Measurements from ENCODE around the gene PGA5.
"Not testable (repeated sequence)": the region's sequence is repeated elsewhere in the genome, so short reads cannot be mapped to it uniquely, and the experiment has no call there.

The PGA5 gene

DNA sequence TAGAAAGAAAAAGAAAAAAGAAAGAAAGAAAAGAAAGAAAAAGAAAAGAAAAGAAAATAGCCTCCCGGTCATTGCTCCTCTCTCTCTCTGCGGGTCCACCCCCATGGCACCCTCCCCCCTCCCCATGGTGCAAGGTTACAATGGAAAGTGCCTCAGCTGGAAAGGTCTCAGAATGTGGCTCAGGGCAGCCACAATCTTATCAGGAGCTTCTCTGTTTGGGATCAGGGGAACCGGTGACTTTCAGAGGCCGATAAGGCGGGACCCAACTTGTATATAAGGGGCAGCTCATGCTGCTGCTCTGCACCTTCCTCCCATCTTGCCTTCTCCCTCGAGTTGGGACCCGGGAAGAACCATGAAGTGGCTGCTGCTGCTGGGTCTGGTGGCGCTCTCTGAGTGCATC lies at the start of gene PGA5:
Gene PGA5, plus strand, starts transcription at position 301 of the 400 bp plus-strand sequence. Its CDS starts 52 bp downstream, at position 353.
- DNase-seq (ENCODE audit: low spot score), result not testable (repeated sequence)

GRCh38 chr11:61193596-61193995 lies 47.4 kb upstream of the PGA5 start:
- DNase-seq (ENCODE audit: low spot score), result no peak

DNA sequence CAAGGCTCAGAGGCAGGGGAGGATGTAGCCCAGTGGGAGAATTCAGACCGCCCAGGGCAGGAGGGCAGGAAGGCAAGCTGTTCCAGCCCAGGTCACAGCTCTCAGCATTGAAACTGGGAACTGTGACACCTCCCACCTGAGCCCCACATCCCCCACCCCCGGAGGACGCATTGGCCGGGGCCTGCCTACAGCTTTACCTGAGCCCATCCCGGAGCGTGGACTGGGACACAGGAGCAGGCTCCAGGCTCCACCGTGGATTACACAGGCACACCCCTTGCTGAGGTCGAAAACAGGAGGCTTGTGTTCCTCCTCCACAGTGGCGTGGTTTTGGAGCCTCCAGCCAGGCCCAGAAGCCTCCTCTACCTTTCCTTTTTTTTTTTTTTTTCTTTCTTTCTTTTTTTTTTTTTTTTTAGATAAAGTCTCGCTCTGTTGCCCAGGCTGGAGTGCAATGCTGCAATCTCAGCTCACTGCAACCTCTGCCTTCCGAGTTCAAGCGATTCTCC lies 46.8 kb upstream of the PGA5 start:
- DNase-seq (ENCODE audit: low spot score), result no peak

DNA sequence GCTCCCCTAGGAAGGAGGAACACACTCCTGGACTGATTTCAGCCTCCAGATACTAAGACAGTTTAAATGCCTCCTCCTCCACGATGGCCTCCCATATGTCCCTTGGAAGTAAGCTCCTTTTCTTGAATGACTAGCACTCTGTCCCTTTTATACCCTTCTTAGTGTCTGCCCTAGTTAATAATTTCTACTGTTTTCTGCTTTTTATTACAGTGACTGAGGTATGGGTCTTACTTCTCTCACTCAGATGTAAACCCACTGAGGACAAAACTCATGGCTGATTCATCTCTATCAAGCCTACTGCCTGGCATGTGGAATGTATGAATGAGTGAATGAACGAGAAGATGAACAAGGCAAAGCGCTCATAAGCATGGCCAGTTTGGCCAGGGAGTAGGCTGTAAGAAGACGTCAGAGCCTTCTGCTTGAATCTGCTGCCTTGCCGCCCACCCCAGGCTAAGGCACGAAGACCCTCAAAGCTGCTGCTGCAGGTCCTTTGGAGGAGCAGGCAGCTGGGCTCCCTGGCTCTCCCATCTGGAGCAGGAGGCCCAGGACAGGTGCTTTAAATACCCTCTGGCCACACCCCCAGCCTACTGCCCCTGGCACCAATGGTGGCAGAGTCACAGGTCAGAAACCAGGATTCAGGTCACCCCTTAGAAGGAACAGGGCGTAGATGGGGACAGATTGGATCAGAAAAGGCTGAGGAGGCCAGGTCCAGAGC lies 45.8 kb upstream of the PGA5 start:
- no peak for DNase-seq (ENCODE audit: low spot score)

- DNase-seq (ENCODE audit: low spot score), result no peak
Measured at GRCh38 chr11:61195719-61196118, 45.3 kb upstream of the PGA5 start.

- no peak for DNase-seq (ENCODE audit: low spot score)
Measured at GRCh38 chr11:61198361-61198760, 42.6 kb upstream of the PGA5 start.

- no peak for DNase-seq (ENCODE audit: low spot score)
Measured at GRCh38 chr11:61198948-61199523, 41.9 kb upstream of the PGA5 start.

- DNase-seq (ENCODE audit: low spot score), result no peak
Measured at GRCh38 chr11:61201476-61201875, 39.5 kb upstream of the PGA5 start.

DNA sequence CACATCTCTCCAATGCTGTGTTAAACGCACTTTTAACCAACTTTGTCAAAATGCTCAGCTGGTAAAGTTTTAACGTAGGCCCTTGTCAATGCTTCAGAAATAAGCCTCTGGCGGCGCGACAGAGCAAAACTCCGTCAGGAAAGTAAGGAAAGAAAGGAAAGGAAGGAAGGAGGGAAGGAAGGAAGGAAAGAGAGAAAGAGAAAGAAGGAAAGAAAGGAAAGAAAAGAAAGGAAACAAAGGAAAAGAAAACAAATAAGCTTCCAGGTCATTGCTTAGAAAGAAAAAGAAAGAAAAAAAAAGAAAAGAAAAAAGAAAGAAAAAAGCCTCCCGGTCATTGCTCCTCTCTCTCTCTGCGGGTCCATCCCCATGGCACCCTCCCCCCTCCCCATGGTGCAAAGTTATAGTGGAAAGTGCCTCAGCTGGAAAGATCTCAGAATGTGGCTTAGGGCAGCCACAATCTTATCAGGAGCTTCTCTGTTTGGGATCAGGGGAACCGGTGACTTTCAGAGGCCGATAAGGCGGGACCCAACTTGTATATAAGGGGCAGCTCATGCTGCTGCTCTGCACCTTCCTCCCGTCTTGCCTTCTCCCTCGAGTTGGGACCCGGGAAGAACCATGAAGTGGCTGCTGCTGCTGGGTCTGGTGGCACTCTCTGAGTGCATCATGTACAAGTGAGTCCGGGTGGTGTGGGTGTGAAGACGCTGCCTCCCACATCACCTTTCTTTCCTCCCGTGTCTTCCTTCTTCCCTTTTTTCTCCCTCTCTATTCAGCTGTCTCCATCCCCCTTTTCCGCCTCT lies 37.8 kb upstream of the PGA5 start, which contains the start of gene PGA3:
Gene PGA3, plus strand, starts transcription at position 566 of the 797 bp plus-strand sequence. Its CDS starts 50 bp downstream, at position 616.
- DNase-seq (ENCODE audit: low spot score), result not testable (repeated sequence)

DNA sequence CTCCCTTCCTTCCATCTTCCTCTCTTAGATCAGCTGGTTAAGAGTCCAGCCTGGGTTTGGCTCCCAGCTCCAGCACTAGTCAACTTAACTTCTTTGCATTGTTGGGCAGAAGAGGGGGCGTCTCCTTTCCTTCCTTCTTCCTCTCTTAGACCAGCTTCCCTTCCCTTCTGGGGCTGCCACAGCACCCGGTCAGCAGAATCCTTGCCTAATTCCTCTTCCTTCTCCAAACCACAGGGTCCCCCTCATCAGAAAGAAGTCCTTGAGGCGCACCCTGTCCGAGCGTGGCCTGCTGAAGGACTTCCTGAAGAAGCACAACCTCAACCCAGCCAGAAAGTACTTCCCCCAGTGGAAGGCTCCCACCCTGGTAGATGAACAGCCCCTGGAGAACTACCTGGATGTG lies 37.1 kb upstream of the PGA5 start:
- not testable (repeated sequence) for DNase-seq (ENCODE audit: low spot score)

DNA sequence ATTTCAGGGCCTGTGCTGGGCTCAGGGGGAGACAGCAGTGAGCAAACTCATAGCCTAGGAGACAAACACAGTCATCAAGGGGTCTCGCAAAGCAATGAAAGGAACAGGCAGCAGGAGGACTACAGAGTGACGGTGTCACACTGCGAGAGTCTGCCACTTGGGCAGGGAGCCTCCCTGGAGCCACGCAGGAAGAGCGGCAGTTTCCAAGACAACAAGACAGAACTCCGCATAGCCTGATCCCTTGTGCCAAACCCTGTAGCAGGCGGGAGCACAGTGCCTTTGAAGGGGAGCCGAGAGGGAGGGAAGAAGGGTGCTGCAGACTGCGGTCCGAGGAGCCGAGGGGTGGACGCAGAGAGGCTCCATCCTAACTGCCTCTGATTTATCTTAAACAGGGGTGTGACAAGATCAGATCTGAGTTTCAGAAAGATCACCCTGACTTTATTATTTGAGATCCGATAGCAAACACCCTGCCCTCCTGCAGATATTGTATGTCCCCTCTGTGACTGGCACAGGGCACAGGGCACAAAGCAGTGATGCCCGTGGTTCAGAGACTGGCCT lies 36.4 kb upstream of the PGA5 start:
- DNase-seq (ENCODE audit: low spot score), result not testable (repeated sequence)

- DNase-seq (ENCODE audit: low spot score), result not testable (repeated sequence)
Measured at GRCh38 chr11:61207636-61208310, 33.2 kb upstream of the PGA5 start.

DNA sequence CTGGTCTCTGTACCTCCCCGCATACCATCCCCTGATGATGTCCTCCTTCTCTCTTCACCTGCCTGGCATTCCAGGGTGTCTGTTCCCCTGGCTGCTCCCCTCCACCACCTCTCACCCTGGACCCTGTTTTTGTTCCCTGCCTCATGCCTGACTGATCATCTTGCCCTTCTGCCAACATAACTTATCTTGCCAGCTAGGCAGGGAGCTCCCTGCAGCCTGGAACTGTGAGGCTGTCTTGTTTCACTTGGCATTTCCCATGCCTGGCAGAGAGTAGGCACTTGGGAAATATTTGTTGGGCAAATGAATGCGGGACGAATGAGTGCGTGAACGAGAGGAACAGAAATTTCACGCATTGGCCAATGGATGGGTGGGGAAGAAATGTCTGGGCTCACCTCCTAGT lies 30.3 kb upstream of the PGA5 start:
- not testable (repeated sequence) for DNase-seq (ENCODE audit: low spot score)

DNA sequence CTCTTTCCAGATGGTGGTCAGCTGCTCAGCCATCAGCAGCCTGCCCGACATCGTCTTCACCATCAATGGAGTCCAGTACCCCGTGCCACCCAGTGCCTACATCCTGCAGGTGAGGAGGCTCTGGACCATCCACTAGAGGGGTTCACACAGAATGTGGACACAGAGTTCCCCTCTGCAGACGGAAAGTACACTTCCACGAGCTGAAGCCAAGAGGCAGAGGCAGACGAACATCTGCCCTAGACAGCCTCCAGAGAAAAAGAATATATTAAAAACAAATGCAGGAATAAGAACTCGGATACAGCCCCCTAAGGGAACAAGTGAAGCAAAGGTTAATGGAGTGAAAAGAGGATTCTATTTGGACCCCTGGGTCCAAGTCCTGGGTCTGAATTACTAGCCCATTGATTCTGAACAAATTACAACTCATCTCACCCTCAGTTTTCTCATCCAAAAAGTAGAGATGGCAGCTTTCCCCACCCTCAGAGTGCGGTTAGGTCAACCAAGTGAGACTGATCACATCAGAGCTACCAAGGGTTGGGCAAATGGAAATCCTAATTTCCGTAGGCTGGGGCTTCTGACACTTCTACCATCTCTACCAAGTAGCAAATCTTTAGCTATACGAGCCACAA lies 29.5 kb upstream of the PGA5 start:
- not testable (repeated sequence) for DNase-seq (ENCODE audit: low spot score)

DNA sequence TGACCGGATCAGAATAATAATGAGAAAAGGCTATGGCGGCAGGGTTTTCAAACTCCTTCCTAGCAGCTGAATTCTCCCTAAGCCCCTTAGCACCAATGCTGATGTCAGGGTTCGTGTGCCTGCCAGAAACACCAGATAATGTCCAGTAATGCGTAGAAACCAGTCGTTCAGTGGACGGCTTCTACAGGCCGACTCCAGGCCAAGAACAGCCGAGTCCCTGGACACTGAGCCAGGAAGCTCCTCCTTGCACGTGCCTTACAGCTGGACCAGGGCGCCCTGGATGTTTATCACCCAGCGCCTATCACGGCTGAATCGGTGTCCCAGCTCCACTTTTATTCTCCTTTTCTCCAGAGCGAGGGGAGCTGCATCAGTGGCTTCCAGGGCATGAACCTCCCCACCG lies 28.8 kb upstream of the PGA5 start:
- not testable (repeated sequence) for DNase-seq (ENCODE audit: low spot score)

DNA sequence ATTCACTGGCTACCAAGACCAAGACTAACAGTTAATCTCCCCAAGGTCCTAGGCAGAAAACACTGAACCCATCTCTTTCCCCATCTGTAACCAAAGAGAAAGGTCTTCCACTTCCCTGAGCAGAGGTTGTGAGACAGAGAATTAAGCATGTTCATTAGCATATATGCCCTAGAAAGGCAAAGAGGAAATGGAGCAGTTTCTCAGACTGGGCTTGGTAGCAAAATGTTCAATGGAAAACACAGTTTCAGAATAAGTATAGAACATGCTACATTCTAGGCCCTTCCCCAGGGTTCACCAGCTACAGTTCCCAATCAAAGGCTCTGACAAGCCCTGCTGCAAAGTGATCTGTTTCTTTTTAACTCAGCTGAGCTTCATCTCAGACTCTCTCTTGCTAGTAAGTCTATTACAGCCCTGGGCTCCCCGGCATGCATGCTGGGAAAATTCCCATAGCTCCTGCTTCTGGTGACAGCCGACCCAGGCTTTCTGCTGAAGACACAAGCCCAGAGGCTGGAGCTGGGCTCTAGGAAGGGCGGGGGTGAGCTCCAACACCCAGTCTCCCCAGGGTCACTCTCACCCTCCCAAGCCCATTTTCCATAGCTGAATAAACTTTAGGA lies 27.2 kb upstream of the PGA5 start:
- not testable (repeated sequence) for DNase-seq (ENCODE audit: low spot score)

DNA sequence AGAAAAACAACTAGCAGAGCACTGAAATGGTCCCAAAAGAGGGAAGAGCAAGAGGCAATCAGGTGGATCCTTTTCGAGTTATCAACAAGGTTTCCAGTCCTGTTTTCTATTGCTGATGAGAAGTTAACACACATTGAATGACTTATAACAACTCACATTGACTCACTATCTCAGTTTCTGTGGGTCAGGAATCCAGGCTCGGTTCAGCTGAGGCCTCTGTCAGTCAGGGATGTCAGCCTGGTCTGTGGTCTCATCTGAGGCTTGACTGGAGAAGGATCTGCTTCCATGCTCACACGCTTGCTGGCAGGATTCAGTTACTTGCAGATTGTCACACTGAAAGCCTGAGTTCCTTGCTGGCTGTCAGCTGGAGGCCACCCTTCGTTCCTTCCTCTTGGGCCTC lies 22.7 kb upstream of the PGA5 start:
- DNase-seq (ENCODE audit: low spot score), result not testable (repeated sequence)

- DNase-seq (ENCODE audit: low spot score), result not testable (repeated sequence)
Measured at GRCh38 chr11:61219016-61219415, 22.0 kb upstream of the PGA5 start.

DNA sequence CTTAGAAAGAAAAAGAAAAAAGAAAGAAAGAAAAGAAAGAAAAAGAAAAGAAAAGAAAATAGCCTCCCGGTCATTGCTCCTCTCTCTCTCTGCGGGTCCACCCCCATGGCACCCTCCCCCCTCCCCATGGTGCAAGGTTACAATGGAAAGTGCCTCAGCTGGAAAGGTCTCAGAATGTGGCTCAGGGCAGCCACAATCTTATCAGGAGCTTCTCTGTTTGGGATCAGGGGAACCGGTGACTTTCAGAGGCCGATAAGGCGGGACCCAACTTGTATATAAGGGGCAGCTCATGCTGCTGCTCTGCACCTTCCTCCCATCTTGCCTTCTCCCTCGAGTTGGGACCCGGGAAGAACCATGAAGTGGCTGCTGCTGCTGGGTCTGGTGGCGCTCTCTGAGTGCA lies 18.9 kb upstream of the PGA5 start, which contains the start of gene PGA4:
Gene PGA4, plus strand, starts transcription at position 301 of the 400 bp plus-strand sequence. Its CDS starts 54 bp downstream, at position 355.
- not testable (repeated sequence) for DNase-seq (ENCODE audit: low spot score)

DNA sequence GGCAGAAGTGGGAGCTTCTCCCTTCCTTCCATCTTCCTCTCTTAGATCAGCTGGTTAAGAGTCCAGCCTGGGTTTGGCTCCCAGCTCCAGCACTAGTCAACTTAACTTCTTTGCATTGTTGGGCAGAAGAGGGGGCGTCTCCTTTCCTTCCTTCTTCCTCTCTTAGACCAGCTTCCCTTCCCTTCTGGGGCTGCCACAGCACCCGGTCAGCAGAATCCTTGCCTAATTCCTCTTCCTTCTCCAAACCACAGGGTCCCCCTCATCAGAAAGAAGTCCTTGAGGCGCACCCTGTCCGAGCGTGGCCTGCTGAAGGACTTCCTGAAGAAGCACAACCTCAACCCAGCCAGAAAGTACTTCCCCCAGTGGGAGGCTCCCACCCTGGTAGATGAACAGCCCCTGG lies 18.3 kb upstream of the PGA5 start:
- DNase-seq (ENCODE audit: low spot score), result not testable (repeated sequence)
